NCI-H774 (cell line): ENCODE measurements around the gene CNGA3.
"Not testable (repeated sequence)": the region's sequence is repeated elsewhere in the genome, so short reads cannot be mapped to it uniquely, and the experiment has no call there.

Experiments
- DNase-seq: peaks from one replicate; lab custom pipeline; 2025; lab: John Stamatoyannopoulos, UW

The CNGA3 gene

DNA sequence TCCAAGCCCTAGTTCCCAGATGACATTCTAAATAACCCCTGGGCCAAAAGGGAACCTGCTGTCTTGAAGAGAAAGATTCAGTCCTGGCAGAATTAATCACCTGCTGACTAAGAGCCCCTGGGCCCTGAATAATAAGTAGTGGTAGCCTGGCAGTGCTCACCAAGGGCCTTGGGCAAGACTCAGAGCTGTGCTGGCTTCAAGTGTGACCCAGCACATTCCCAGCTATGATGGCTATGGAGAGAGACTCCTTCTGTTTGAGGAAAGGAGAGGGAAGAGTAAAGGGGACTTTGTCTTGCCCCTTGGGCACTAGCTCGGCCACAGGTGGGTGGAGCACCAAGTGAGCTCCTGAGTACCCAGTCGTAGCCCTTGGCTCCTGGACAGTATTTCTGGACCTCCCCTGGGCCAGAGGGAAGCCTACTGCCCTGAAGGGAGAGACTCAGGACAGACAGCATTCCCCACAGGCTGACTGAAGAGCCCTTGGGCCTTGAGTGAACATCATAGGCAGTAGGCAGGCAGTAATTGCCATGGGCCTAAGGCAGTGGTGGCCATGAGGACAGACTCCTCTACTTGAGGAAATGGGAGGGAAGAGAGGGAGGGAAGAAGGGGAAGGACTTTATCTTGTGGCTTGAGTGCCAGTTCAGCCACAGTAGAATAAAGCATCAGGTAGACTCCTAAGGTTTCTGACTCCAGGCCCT is 58.4 kb downstream of the CNGA3 start:
- DNase-seq = no peak

- DNase-seq = no peak
These were observed 59.0 kb downstream of the CNGA3 start for GRCh38 chr2:98405301-98405700.

GRCh38 chr2:98408155-98408554 is 61.9 kb downstream of the CNGA3 start:
- DNase-seq = no peak

- peak; percentile 12 for DNase-seq
These were observed 66.6 kb downstream of the CNGA3 start for GRCh38 chr2:98412751-98413458.

DNA sequence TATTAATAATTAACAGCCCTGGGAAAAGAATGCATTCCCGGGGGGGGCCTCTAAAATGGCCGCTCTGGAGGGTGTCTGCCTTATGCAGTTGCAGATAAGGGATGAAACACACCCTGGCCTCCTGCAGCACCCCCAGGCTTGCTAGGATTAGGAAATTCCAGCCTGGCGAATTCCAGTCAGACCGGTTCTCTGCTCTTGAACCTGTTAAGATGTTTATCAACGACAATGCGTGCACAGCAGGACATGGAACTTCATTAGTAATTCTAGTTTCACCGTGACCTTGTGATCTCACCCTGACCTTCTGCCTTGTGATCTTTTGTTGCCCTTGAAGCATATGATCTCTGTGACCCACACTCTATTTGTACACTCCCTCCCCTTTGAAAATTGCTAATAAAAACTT is 68.0 kb downstream of the CNGA3 start:
- not testable (repeated sequence) for DNase-seq

- not testable (repeated sequence) for DNase-seq
These were observed 69.5 kb downstream of the CNGA3 start for GRCh38 chr2:98415719-98416248.

DNA sequence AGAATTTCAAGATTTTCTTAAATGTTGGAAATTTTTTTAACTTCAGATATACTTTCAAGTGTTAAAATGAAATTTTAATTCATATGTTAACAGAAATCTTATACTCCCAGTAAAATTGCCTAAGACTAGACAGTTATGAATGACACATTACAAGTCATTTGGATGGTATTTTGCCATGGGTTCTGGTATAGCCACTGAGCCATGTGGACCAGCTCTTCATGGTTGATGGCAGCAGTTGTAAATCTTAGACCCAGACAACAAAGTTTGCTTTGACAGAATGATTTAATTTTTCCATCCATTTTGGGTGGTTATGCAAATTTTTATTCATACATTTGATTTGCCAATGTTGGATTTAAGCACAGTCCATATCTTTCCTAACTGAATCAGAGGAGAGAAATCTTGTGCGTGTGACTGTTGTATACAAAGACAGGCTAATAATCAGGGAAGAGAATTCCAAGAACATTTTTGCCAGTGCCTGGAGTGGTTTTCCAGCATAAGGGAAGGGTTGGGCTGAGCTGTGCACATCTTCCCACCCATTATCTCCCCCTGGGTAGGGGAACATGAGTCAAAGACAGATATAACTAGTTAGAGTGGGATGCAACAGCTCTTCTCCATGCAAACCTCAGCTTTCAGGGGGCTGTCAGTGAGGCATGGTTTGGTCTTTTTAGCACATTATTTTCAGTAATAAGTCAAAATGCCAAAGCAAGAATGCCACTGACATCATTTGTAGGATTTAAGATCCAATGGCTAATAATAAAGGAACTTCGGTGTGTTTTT is 70.3 kb downstream of the CNGA3 start:
- DNase-seq = no peak

DNA sequence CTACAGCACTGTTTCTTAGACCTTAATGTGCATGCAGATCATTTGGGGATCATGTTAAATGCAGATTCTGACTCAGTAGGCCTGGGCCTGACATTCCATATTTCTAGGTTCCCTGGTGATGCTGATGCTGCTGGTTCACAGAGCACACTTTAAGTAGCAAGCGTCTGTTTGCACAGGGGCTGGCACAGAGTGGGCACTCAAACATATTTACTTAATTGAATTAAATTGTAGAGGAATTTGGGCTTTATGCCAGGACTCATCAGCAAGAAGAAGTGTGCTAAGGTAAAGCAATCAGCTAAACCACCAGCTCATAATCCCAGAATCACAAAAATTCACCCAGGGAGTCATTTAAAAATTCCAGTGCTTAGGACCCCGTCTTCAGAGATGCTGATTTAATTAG is 73.3 kb downstream of the CNGA3 start:
- no peak for DNase-seq

GRCh38 chr2:98419977-98420725 is 73.9 kb downstream of the CNGA3 start:
- no peak for DNase-seq

DNA sequence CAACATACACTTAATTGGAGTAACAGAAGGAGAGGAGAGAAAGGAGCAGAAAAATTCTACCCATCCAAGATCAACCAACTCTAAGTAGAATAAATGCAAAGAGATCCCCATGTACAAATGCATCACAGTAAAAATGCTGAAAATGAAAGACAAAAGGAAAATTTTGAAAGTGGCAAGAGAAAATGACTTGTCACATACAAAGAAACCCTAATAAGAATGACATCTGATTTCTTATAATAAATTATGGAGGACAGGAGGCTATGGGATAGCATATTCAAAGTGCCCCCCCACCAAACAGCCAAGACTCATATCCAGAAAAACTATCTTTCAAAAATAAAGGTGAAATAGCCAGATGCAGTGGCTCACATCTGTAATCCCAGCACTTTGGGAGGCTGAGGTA is 76.2 kb downstream of the CNGA3 start:
- DNase-seq = no peak

GRCh38 chr2:98426771-98427170 is 80.5 kb downstream of the CNGA3 start:
- DNase-seq = no peak

- DNase-seq = no peak
These were observed 85.9 kb downstream of the CNGA3 start for GRCh38 chr2:98432145-98432544.

- no peak for DNase-seq
These were observed 87.2 kb downstream of the CNGA3 start for GRCh38 chr2:98433363-98433964.

DNA sequence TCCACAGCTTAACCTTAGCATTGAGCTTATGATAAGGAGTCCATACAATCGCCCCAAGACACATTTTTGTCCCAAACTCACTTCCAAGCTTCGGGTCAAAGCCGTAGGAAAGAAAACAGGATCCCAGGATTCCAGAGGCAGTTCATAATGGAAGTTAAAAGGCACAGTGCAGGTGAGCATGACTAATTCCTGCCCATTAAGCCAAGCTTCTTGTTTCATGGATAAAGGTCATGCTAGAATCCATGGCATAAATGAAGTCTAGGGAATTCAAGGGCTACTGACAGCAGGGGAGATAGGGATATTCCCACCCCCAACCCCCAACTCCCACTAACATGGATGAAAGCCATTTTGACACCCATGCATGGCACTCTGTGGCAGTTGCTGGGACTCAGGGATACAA is 88.2 kb downstream of the CNGA3 start:
- no peak for DNase-seq

DNA sequence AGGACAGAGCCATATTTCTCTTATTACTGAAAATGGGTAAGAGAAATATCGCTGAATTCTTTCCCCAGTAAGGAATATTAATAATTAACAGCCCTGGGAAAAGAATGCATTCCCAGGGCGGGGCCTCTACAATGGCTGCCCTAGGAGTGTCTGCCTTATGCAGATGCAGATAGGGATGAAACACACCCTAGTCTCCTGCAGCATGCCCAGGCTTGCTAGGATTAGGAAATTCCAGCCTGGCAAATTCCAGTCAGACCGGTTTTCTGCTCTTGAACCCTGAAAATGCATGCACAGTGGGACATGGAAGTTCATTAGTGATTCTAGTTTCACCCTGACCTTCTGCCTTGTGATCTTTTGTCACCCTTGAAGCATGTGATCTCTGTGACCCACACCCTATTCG is 89.4 kb downstream of the CNGA3 start:
- DNase-seq = not testable (repeated sequence)

DNA sequence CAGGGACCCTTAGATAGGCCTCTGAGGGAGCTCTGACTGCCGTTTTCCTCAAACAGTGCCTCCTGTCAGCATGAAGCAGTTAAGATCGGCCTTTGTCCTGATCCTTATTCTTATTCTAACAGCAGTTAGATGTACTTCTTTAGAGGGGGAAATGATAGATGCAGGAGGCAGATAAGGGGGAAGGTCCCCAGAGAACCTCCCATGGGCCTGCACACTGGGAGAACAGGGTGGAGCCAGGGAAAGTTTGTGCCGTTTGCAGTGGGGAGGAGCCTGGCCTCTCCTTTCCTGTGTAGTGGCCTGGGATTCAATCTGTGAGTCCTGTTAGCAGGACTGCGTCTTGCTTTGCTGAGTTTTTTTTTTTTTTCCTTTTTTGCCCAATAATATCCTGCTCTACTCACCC is 90.5 kb downstream of the CNGA3 start:
- DNase-seq = no peak

DNA sequence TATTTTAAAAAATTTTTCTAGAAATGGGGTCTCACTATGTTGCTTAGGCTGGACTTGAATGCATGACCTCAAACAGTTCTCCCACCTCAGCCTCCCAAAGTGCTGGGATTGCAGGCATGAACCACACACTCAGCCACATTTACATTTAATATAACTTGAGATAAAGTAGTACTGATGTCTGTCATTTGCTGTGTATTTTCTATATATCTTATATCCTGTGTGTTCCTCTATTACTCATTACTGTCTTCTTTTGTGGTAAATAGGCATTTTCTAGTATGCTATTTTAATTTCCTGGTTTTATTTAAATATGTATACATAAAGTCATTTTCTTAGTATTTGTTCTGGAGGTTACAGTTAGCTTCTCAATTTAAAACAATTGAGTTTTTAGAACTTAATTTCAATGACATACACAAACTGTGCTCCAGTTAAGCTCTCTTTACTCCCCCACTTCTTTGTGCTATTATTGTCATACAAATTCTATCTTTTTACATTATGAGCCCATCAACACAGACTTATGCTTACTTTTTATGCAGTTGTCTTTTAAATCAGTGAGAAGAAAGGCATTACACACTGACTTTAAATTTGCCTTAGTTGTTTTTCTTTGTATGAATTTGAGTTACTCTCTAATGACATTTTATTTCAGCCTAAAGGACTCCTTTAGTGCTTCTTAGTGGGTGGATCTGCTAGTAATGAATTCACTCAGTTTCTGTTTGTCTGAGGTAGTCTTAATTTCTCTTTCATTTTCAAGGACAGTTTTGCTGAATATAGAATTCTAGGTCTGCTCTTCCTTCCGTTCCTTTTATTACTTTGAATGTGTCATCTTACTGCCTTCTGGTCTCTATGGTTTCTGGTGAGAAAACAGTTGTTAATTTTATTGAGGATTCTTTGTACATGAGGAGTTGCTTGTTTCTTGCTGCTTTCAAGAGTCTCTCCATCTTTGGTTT is 92.2 kb downstream of the CNGA3 start:
- no peak for DNase-seq

GRCh38 chr2:98441706-98442450 is 95.6 kb downstream of the CNGA3 start:
- DNase-seq = no peak

GRCh38 chr2:98442488-98442887 is 96.2 kb downstream of the CNGA3 start:
- DNase-seq = no peak
